Smooth muscle cell (in vitro differentiated cells): ENCODE results near the gene DNAAF1. TPM values are rescaled to one million over a fixed set of nuclear protein-coding genes. Genes with fewer than 3 reads are reported as not detected.

Source experiments
- DNase-seq: peaks from one replicate; lab custom pipeline; 2025; ENCODE audit not compliant: unreplicated experiment; lab: John Stamatoyannopoulos, UW
- H2AFZ ChIP-seq: fragments of 200-600 bp; sonication (generic); 2 replicates; pipeline ENCODE4 v1.6.0; 2016; ENCODE audit warnings: antibody characterized with exemption, low read depth, mild to moderate bottlenecking
- H3F3A ChIP-seq: fragments of 200-600 bp; sonication (generic); 2 replicates; pipeline ENCODE4 v1.6.0; 2017; ENCODE audit warnings: antibody characterized with exemption, low read depth
- H3K27ac ChIP-seq: fragments of 200-600 bp; sonication (generic); 2 replicates; pipeline ENCODE4 v1.5.1; 2016; ENCODE audit warnings: low read depth, mild to moderate bottlenecking
- H3K27me3 ChIP-seq: fragments of 200-600 bp; sonication (generic); 2 replicates; pipeline ENCODE4 v1.6.1; 2016; ENCODE audit warnings: low read depth, mild to moderate bottlenecking
- H3K36me3 ChIP-seq: fragments of 200-600 bp; sonication (generic); 2 replicates; pipeline ENCODE4 v1.5.1; 2016; ENCODE audit warnings: low read depth
- H3K4me1 ChIP-seq: fragments of 200-600 bp; sonication (generic); 2 replicates; pipeline ENCODE4 v1.5.1; 2016; ENCODE audit warnings: low read depth
- H3K4me2 ChIP-seq: fragments of 200-600 bp; sonication (generic); 2 replicates; pipeline ENCODE4 v1.6.0; 2016; ENCODE audit warnings: mild to moderate bottlenecking
- H3K4me3 ChIP-seq: fragments of 200-600 bp; sonication (generic); 2 replicates; pipeline ENCODE4 v1.5.1; 2016; ENCODE audit warnings: mild to moderate bottlenecking
- H3K79me2 ChIP-seq: fragments of 200-600 bp; sonication (generic); 2 replicates; pipeline ENCODE4 v1.6.0; 2016; ENCODE audit warnings: low read depth, mild to moderate bottlenecking
- H3K9ac ChIP-seq: fragments of 200-600 bp; sonication (generic); 2 replicates; pipeline ENCODE4 v1.6.0; 2016; ENCODE audit warnings: low read depth
- H3K9me3 ChIP-seq: fragments of 200-600 bp; sonication (generic); replicated peaks from 2 replicates; pipeline ENCODE4 v1.5.1; 2016; ENCODE audit warnings: low read depth
- H4K20me1 ChIP-seq: fragments of 200-600 bp; sonication (generic); 2 replicates; pipeline ENCODE4 v1.6.0; 2016; ENCODE audit warnings: low read depth
- CTCF ChIP-seq: fragments of 200-600 bp; sonication (generic); IDR thresholded peaks from 2 replicates; pipeline ENCODE4 v1.5.1; 2017; ENCODE audit warnings: borderline replicate concordance, mild to moderate bottlenecking, antibody characterized with exemption; ENCODE audit not compliant: insufficient read depth, poor library complexity, severe bottlenecking
- WGBS: methylation state at CpG from one replicate; pipeline ENCODE4 v1.1.7; 2016; ENCODE audit warnings: low lambda C conversion rate; 5-methylcytosine and 5-hydroxymethylcytosine counted together
- polyA plus RNA-seq: library from polyadenylated mRNA; unstranded; fragments of >200 nt; fragmentation: Nextera tagmentation; extraction: Ambion mirVana; gene quantifications from 2 replicates; pipeline ENCODE4 v1.2.1, GENCODE V29; 2016
- total RNA-seq: library from RNA; depleted of rRNA; stranded (reverse); fragments of >200 nt; gene quantifications from 2 replicates; pipeline ENCODE4 v1.2.3, GENCODE V29; 2014

DNAAF1 gene
- total and polyA plus RNA-seq, 2 experiments from 2014 or later, result 0.09 TPM; not detected in 1

GRCh38 chr16:84132527-84133285, 12.4 kb upstream of the DNAAF1 start:
- peaks cover 18% of the 10 kb centered on the region for H3K4me1 ChIP-seq
- peaks cover 38% of the 10 kb centered on the region for H4K20me1 ChIP-seq
- no peaks in the 10 kb centered on the region for H3K9me3 ChIP-seq
- H3K27me3 ChIP-seq, result no peaks in the 10 kb centered on the region
- peaks cover 5% of the 10 kb centered on the region for H3F3A ChIP-seq
- DNase-seq, result no peak
- 97% methylated on average over 7 of the region's 7 CpGs for WGBS
- TF ChIP-seq CTCF, result no peak
- H3K9ac ChIP-seq, result no peak overlapping the region
- no peak overlapping the region for H2AFZ ChIP-seq
- H3K36me3 ChIP-seq, result no peaks in the 10 kb centered on the region
- no peak overlapping the region for H3K4me2 ChIP-seq
- H3K79me2 ChIP-seq, result peaks cover 27% of the 10 kb centered on the region
- no peak overlapping the region for H3K4me3 ChIP-seq
- no peak overlapping the region for H3K27ac ChIP-seq

- H2AFZ ChIP-seq, result no peak overlapping the region
- H3K9me3 ChIP-seq, result no peaks in the 10 kb centered on the region
- 96% methylated on average over 11 of the region's 11 CpGs for WGBS
- H3K27ac ChIP-seq, result no peak overlapping the region
- H4K20me1 ChIP-seq, result peaks cover 68% of the 10 kb centered on the region
- no peak overlapping the region for H3K4me2 ChIP-seq
- no peak for TF ChIP-seq CTCF
- H3K27me3 ChIP-seq, result no peaks in the 10 kb centered on the region
- H3K4me3 ChIP-seq, result no peak overlapping the region
- H3K79me2 ChIP-seq, result peaks cover 46% of the 10 kb centered on the region
- H3K4me1 ChIP-seq, result peaks cover 31% of the 10 kb centered on the region
- H3K36me3 ChIP-seq, result no peaks in the 10 kb centered on the region
- no peak for DNase-seq
- peaks cover 5% of the 10 kb centered on the region for H3F3A ChIP-seq
- no peak overlapping the region for H3K9ac ChIP-seq
These were observed 8.6 kb upstream of the DNAAF1 start for GRCh38 chr16:84136331-84137125.

- no peak for TF ChIP-seq CTCF
- peaks cover 49% of the 10 kb centered on the region for H3K79me2 ChIP-seq
- no peaks in the 10 kb centered on the region for H3K36me3 ChIP-seq
- 88% methylated on average over 8 of the region's 8 CpGs for WGBS
- H3K4me3 ChIP-seq, result no peak overlapping the region
- no peak for DNase-seq
- no peak overlapping the region for H3K4me2 ChIP-seq
- H3K9ac ChIP-seq, result no peak overlapping the region
- H3K9me3 ChIP-seq, result no peaks in the 10 kb centered on the region
- H3K4me1 ChIP-seq, result peaks cover 31% of the 10 kb centered on the region
- no peak overlapping the region for H3K27ac ChIP-seq
- no peak overlapping the region for H2AFZ ChIP-seq
- peaks cover 5% of the 10 kb centered on the region for H3F3A ChIP-seq
- H3K27me3 ChIP-seq, result no peaks in the 10 kb centered on the region
- peaks cover 75% of the 10 kb centered on the region for H4K20me1 ChIP-seq
These were observed 7.8 kb upstream of the DNAAF1 start for GRCh38 chr16:84137287-84137686.
